Measurements from ENCODE around the gene SCGB1D4.

The SCGB1D4 gene

GRCh38 chr11:62273284-62273683 lies 25.6 kb downstream of the SCGB1D4 start:
- no peak for DNase-seq

- DNase-seq, result no peak
Measured at GRCh38 chr11:62269654-62270278, 29.1 kb downstream of the SCGB1D4 start, which contains the start of gene SCGB2A2. Gene SCGB2A2, plus strand, starts transcription at chr11:62270158. Its CDS starts 59 bp downstream, at chr11:62270217.

GRCh38 chr11:62267576-62267975 lies 31.3 kb downstream of the SCGB1D4 start:
- DNase-seq, result no peak

- DNase-seq, result no peak
Measured at GRCh38 chr11:62267050-62267449, 31.8 kb downstream of the SCGB1D4 start.

GRCh38 chr11:62266558-62266957 lies 32.3 kb downstream of the SCGB1D4 start:
- DNase-seq, result no peak

- no peak for DNase-seq
Measured at GRCh38 chr11:62264004-62264403, 34.9 kb downstream of the SCGB1D4 start.

- DNase-seq, result no peak
Measured at GRCh38 chr11:62260261-62260953, 38.5 kb downstream of the SCGB1D4 start.

GRCh38 chr11:62256281-62256680 lies 42.6 kb downstream of the SCGB1D4 start:
- no peak for DNase-seq

GRCh38 chr11:62253999-62254542 lies 44.8 kb downstream of the SCGB1D4 start:
- DNase-seq, result no peak

- no peak for DNase-seq
Measured at GRCh38 chr11:62251698-62252097, 47.2 kb downstream of the SCGB1D4 start.

All from NCI-H1105 (cell line).